Activated naive CD8-positive, alpha-beta T cell treated with anti-CD3 and anti-CD28 coated beads, Interleukin-2, amount 10 ng/mL, durations not matched to agents 7 days and 5 days (primary cell): Measurements from ENCODE around the gene ALG12. TPM values are rescaled to one million over a fixed set of nuclear protein-coding genes. Genes with fewer than 3 reads are reported as not detected.

Source experiments
- ATAC-seq: fragments of 150-1000 bp; cut with Tn5 transposase; one replicate; pipeline ENCODE4 v1.10.0; 2021; ENCODE audit warnings: low read depth, moderate library complexity
- POLR2A ChIA-PET: fragments of 350-600 bp; sonication (Branson Sonifier 250); formaldehyde crosslinking; loops from one replicate; lab custom pipeline; 2021; ENCODE audit warnings: antibody characterized with exemption; lab: Charles Lee
- DNase-seq: peaks from one replicate; pipeline ENCODE4 v3.0.0; 2021
- H3K27ac Mint-ChIP-seq: one replicate; pipeline ENCODE4 v1.8.0; 2022; ENCODE audit warnings: mild to moderate bottlenecking, mixed read lengths
- H3K27me3 Mint-ChIP-seq: one replicate; pipeline ENCODE4 v1.8.0; 2022; ENCODE audit warnings: mild to moderate bottlenecking, moderate library complexity, mixed read lengths
- H3K36me3 Mint-ChIP-seq: one replicate; pipeline ENCODE4 v1.8.0; 2021; ENCODE audit warnings: mild to moderate bottlenecking, mixed read lengths
- H3K4me1 Mint-ChIP-seq: one replicate; pipeline ENCODE4 v1.8.0; 2021; ENCODE audit warnings: mixed read lengths
- H3K4me3 Mint-ChIP-seq: one replicate; pipeline ENCODE4 v1.8.0; 2022; ENCODE audit warnings: mild to moderate bottlenecking, moderate library complexity, mixed read lengths
- H3K9me3 Mint-ChIP-seq: one replicate; pipeline ENCODE4 v1.8.0; 2021; ENCODE audit warnings: mixed read lengths
- total RNA-seq, 2 experiments: library from RNA; stranded (reverse); gene quantifications; one replicate each; pipeline ENCODE4 v1.2.3, GENCODE V29; 2021

ALG12 gene
- total RNA-seq, 2 experiments from 2014 or later, result 18.0 to 20.2 TPM

DNA sequence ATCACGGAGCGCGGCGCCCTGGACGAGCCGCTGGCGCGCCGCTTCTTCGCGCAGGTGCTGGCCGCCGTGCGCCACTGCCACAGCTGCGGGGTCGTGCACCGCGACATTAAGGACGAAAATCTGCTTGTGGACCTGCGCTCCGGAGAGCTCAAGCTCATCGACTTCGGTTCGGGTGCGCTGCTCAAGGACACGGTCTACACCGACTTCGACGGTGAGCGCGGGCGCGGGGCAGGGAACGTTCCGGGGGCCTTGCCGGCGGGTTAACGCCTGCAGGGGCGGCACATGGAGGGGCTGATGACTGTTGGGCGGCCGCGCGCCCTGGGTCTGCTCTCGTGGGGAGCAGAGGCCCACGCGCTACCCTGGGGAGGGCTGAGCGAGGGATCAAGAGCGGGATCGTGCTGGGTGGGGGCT, 43.4 kb upstream of the ALG12 start:
- Mint-ChIP-seq H3K27me3 (no peaks in the 10 kb centered on the region), H3K4me3 (peak overlapping the region; percentile 94), H3K9me3 (no peaks in the 10 kb centered on the region), H3K36me3 (peaks cover 10% of the 10 kb centered on the region), H3K27ac (peak overlapping the region; percentile 82), H3K4me1 (peaks cover 13% of the 10 kb centered on the region)
- POLR2A ChIA-PET, result interaction anchor here (0.8 to 4.7 kb wide), 6 partner anchors 10 to 107 kb away, joined by 3 to 50 read pairs (median 13); no protein-coding TSS in a partner anchor
- ATAC-seq, result no peak
- DNase-seq, result peak; percentile 73

DNA sequence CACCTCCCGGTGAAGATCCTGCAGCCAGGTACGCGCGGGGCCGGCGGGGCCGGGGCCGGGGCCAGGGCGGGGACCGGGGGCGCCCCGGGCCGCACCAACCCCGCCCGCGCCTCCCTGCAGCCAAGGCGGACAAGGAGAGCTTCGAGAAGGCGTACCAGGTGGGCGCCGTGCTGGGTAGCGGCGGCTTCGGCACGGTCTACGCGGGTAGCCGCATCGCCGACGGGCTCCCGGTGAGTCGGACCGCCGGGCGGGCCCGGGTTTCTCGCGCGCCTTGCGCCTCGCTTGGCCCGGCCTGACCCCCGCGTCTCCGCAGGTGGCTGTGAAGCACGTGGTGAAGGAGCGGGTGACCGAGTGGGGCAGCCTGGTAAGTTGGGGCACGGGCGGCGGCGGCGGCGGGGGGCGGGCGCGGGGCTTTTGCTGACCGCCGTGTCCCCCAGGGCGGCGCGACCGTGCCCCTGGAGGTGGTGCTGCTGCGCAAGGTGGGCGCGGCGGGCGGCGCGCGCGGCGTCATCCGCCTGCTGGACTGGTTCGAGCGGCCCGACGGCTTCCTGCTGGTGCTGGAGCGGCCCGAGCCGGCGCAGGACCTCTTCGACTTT, 42.9 kb upstream of the ALG12 start:
- H3K27me3 Mint-ChIP-seq, result no peaks in the 10 kb centered on the region
- H3K27ac Mint-ChIP-seq, result peak overlapping the region; percentile 82
- peaks cover 10% of the 10 kb centered on the region for H3K36me3 Mint-ChIP-seq
- H3K9me3 Mint-ChIP-seq, result no peaks in the 10 kb centered on the region
- peak overlapping the region; percentile 94 for H3K4me3 Mint-ChIP-seq
- POLR2A ChIA-PET, result interaction anchor here (0.7 to 4.7 kb wide), 7 partner anchors 10 to 106 kb away, joined by 3 to 50 read pairs (median 11); no protein-coding TSS in a partner anchor
- DNase-seq (peak; percentile 66), ATAC-seq (no peak)
- peaks cover 13% of the 10 kb centered on the region for H3K4me1 Mint-ChIP-seq

DNA sequence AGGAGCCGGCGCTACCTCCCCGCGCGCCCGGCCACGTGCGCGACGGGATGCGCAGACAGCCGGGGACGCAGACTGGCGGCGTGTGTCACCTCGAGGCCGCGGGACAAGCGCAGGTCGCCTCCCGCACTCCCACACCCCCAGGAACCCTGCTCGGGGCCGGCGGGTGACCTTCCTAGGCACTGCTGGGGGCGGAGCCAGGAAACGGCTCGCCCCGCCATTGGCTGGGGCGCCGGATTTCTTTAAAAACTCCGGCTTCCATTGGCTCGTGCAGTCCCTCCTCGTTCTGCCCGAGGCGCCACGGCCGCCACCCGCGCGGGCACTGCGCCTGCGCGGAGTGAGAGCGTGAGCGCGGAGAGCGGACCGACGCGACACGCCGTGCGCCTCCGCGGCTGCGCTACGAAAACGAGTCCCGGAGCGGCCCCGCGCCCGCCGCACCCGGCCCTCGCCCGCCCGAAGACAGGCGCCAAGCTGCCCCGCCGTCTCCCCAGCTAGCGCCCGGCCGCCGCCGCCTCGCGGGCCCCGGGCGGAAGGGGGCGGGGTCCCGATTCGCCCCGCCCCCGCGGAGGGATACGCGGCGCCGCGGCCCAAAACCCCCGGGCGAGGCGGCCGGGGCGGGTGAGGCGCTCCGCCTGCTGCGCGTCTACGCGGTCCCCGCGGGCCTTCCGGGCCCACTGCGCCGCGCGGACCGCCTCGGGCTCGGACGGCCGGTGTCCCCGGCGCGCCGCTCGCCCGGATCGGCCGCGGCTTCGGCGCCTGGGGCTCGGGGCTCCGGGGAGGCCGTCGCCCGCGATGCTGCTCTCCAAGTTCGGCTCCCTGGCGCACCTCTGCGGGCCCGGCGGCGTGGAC, 42.1 kb upstream of the ALG12 start, which contains the start of gene PIM3:
PIM3 (plus strand) TSS at position 614 of the 846 bp plus-strand sequence; CDS start at position 790, 176 bp downstream.
- peak; percentile 83 for ATAC-seq
- no peaks in the 10 kb centered on the region for H3K9me3 Mint-ChIP-seq
- no peaks in the 10 kb centered on the region for H3K27me3 Mint-ChIP-seq
- peaks cover 10% of the 10 kb centered on the region for H3K36me3 Mint-ChIP-seq
- POLR2A ChIA-PET, result interaction anchor here (0.7 to 4.7 kb wide), 10 partner anchors 11 to 230 kb away, joined by 3 to 50 read pairs (median 4); no protein-coding TSS in a partner anchor
- DNase-seq, result peak; percentile 94
- H3K27ac Mint-ChIP-seq, result peak within 1 kb of the TSS; percentile 85
- peaks cover 13% of the 10 kb centered on the region for H3K4me1 Mint-ChIP-seq
- peak within 1 kb of the TSS; percentile 94 for H3K4me3 Mint-ChIP-seq

- Mint-ChIP-seq H3K36me3 (peaks cover 10% of the 10 kb centered on the region), H3K27ac (peak overlapping the region; percentile 85), H3K9me3 (no peaks in the 10 kb centered on the region), H3K4me1 (peaks cover 13% of the 10 kb centered on the region), H3K4me3 (peak overlapping the region; percentile 77), H3K27me3 (no peaks in the 10 kb centered on the region)
- POLR2A ChIA-PET, result interaction anchor here (0.6 to 4.7 kb wide), 9 partner anchors 11 to 231 kb away, joined by 3 to 50 read pairs (median 4); no protein-coding TSS in a partner anchor
- DNase-seq, result no peak
- ATAC-seq, result no peak
Measured at GRCh38 chr22:49959782-49960158, 41.5 kb upstream of the ALG12 start.

DNA sequence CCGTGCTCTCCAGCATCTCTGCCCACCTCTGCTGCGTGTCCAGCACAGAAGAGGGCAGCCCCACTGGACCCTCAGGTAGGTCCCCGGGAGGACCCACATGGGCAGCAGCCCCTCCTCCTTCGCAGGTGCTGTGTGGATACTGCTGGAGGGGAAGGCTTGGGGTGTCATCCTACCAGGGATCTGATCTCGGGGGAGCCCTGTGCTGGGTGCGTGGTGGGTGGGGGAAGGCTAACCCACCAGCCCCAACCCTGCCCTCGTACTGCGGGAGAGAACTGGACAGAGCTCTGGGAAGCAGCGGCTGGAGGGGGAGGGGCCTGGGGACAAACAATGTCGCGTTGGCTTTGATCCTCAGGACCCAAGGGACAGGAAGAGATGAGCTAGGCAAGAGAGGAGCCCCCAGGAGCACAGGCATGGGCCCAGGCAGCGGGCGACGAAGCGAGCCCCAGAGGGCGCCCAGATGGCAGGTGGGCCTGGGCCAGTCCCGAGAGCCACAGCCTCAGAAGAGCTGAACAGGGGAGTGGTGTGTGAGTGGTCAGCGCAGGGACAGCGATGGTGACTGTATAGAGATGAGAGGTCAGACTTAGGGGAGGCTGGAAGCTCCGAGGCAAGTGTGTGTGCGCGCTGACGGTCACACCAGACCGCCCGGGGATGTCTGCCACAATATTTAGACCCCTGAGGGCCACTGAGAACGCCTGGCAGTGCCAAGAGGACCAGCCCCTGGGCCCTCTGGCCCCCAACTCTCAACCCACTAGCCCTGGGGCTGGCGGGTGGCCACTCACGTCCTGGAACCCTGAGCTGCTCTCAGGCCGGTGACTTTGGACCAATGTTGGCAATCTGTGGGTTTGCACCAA, 40.9 kb upstream of the ALG12 start:
- DNase-seq, result no peak
- Mint-ChIP-seq H3K4me1 (peaks cover 11% of the 10 kb centered on the region), H3K9me3 (no peaks in the 10 kb centered on the region), H3K36me3 (peaks cover 10% of the 10 kb centered on the region), H3K4me3 (peak overlapping the region; percentile 77), H3K27ac (peak overlapping the region; percentile 85), H3K27me3 (no peaks in the 10 kb centered on the region)
- POLR2A ChIA-PET, result interaction anchor here (0.6 to 4.7 kb wide), 8 partner anchors 12 to 231 kb away, joined by 3 to 50 read pairs (median 4); no protein-coding TSS in a partner anchor
- no peak for ATAC-seq

GRCh38 chr22:49958366-49958921, 40.2 kb upstream of the ALG12 start:
- peaks cover 5% of the 10 kb centered on the region for H3K36me3 Mint-ChIP-seq
- ATAC-seq, result no peak
- peak overlapping the region; percentile 16 for H3K4me3 Mint-ChIP-seq
- no peak for DNase-seq
- H3K27me3 Mint-ChIP-seq, result no peaks in the 10 kb centered on the region
- H3K9me3 Mint-ChIP-seq, result no peaks in the 10 kb centered on the region
- H3K27ac Mint-ChIP-seq, result no peak overlapping the region
- H3K4me1 Mint-ChIP-seq, result peaks cover 5% of the 10 kb centered on the region
- POLR2A ChIA-PET, result interaction anchor here (1.0 to 4.7 kb wide), 3 partner anchors 13 to 22 kb away, joined by 3 to 50 read pairs (median 30); no protein-coding TSS in a partner anchor

GRCh38 chr22:49957826-49958365, 39.7 kb upstream of the ALG12 start:
- H3K9me3 Mint-ChIP-seq, result no peaks in the 10 kb centered on the region
- no peaks in the 10 kb centered on the region for H3K27me3 Mint-ChIP-seq
- H3K4me1 Mint-ChIP-seq, result peaks cover 4% of the 10 kb centered on the region
- POLR2A ChIA-PET, result interaction anchor here (1.0 kb wide), 1 partner anchor 21 kb away, joined by 3 read pairs; no protein-coding TSS in a partner anchor
- no peak overlapping the region for H3K27ac Mint-ChIP-seq
- DNase-seq, result no peak
- no peak for ATAC-seq
- H3K4me3 Mint-ChIP-seq, result no peak overlapping the region
- peaks cover 4% of the 10 kb centered on the region for H3K36me3 Mint-ChIP-seq

- no peak overlapping the region for H3K4me3 Mint-ChIP-seq
- no peaks in the 10 kb centered on the region for H3K9me3 Mint-ChIP-seq
- DNase-seq, result no peak
- no peak for ATAC-seq
- peaks cover 4% of the 10 kb centered on the region for H3K4me1 Mint-ChIP-seq
- POLR2A ChIA-PET, result interaction anchor here (1.0 kb wide), 2 partner anchors 15 to 21 kb away, joined by 3 read pairs; no protein-coding TSS in a partner anchor
- H3K27ac Mint-ChIP-seq, result peak overlapping the region; percentile 33
- H3K27me3 Mint-ChIP-seq, result no peaks in the 10 kb centered on the region
- H3K36me3 Mint-ChIP-seq, result peaks cover 4% of the 10 kb centered on the region
Measured at GRCh38 chr22:49956914-49957825, 38.9 kb upstream of the ALG12 start.

DNA sequence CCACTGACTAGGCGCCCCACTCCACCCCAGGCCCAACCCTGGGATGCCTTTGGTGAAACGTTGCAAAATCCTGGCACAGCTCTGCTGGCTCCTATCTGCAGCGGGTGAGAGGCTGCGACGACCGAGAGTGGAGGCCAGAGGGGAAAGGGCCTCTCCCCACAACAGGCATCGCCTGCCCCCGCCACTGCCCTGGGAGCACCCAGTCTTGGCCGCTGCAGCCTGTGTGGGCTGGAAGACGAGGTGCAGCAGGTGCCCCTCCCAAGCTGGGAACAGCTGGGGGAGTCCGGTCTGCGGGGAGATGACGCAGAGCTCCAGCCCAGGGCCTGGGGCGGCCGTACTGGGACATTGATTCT, 38.2 kb upstream of the ALG12 start:
- Mint-ChIP-seq H3K4me1 (peaks cover 4% of the 10 kb centered on the region), H3K36me3 (no peaks in the 10 kb centered on the region), H3K27me3 (no peaks in the 10 kb centered on the region), H3K9me3 (no peaks in the 10 kb centered on the region), H3K4me3 (no peak overlapping the region), H3K27ac (no peak overlapping the region)
- POLR2A ChIA-PET, result interaction anchor here (1.0 to 1.4 kb wide), 2 partner anchors 10 to 15 kb away, joined by 3 read pairs; no protein-coding TSS in a partner anchor
- no peak for ATAC-seq
- DNase-seq, result no peak

- POLR2A ChIA-PET, result interaction anchor here (1.3 to 1.4 kb wide), 2 partner anchors 9 to 20 kb away, joined by 3 read pairs; no protein-coding TSS in a partner anchor
- H3K27ac Mint-ChIP-seq, result no peak overlapping the region
- H3K27me3 Mint-ChIP-seq, result no peaks in the 10 kb centered on the region
- no peak overlapping the region for H3K4me3 Mint-ChIP-seq
- ATAC-seq (no peak), DNase-seq (no peak)
- H3K9me3 Mint-ChIP-seq, result no peaks in the 10 kb centered on the region
- peaks cover 4% of the 10 kb centered on the region for H3K4me1 Mint-ChIP-seq
- no peaks in the 10 kb centered on the region for H3K36me3 Mint-ChIP-seq
Measured at GRCh38 chr22:49955581-49956417, 37.6 kb upstream of the ALG12 start.
